ENCODE data around the gene ADAMTS8.

Gene ADAMTS8

DNA sequence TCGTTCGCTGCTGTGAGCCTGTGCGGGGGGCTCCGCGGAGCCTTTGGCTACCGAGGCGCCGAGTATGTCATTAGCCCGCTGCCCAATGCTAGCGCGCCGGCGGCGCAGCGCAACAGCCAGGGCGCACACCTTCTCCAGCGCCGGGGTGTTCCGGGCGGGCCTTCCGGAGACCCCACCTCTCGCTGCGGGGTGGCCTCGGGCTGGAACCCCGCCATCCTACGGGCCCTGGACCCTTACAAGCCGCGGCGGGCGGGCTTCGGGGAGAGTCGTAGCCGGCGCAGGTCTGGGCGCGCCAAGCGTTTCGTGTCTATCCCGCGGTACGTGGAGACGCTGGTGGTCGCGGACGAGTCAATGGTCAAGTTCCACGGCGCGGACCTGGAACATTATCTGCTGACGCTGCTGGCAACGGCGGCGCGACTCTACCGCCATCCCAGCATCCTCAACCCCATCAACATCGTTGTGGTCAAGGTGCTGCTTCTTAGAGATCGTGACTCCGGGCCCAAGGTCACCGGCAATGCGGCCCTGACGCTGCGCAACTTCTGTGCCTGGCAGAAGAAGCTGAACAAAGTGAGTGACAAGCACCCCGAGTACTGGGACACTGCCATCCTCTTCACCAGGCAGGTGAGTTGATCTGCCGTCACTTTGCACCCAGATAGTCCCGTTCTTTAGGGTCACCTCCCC lies 21.0 kb upstream of the ADAMTS8 start:
- TF ChIP-seq RAD21 (IDR thresholded peaks at IDR 0.05; ENCODE audit: low read depth) (no peak), ZBTB7A (IDR thresholded peaks at IDR 0.05; ENCODE audit: low read depth) (0 out of 2 replicates have a peak, but pooled peaks have one; percentile 16)

DNA sequence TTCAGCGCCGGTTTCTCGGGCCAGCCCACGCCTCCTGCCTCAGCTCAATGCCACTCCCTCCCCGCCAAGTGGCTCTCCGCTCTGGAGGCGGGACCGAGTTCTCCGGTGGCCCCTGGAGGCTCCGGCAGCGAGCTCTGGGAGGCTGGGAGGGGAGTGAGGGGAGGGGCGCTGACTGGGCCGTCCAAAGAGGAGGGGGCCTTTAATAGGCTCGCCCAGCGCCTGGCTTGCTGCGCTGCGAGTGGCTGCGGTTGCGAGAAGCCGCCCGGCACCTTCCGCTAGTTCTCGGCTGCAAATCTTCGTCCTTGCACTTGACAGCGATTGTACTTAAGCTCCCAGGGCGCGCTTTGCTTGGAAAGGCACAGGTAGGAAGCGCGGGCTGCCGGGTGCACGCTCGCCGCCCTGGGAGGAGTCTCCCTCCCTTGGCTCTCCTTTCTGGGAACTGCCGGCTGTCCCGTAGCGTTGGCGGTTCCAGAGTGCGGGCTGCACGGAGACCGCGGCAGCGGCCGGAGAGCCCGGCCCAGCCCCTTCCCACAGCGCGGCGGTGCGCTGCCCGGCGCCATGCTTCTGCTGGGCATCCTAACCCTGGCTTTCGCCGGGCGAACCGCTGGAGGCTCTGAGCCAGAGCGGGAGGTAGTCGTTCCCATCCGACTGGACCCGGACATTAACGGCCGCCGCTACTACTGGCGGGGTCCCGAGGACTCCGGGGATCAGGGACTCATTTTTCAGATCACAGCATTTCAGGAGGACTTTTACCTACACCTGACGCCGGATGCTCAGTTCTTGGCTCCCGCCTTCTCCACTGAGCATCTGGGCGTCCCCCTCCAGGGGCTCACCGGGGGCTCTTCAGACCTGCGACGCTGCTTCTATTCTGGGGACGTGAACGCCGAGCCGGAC lies 20.3 kb upstream of the ADAMTS8 start, which contains the start of gene ADAMTS15:
Gene ADAMTS15 (plus strand): TSS at position 230 of the 894 bp plus-strand sequence. CDS start 329 bp downstream, at position 559.
- peak; percentile 90 for TF ChIP-seq ZBTB7A (IDR thresholded peaks at IDR 0.05; ENCODE audit: low read depth)
- no peak for TF ChIP-seq CEBPB (IDR thresholded peaks at IDR 0.05)
- no peak for TF ChIP-seq FOXM1 (IDR thresholded peaks at IDR 0.05; ENCODE audit: borderline replicate concordance, low read depth)
- TF ChIP-seq, protein P1, sequence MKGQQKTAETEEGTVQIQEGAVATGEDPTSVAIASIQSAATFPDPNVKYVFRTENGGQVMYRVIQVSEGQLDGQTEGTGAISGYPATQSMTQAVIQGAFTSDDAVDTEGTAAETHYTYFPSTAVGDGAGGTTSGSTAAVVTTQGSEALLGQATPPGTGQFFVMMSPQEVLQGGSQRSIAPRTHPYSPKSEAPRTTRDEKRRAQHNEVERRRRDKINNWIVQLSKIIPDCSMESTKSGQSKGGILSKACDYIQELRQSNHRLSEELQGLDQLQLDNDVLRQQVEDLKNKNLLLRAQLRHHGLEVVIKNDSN (IDR thresholded peaks at IDR 0.05) = 0 out of 2 replicates have a peak, but pooled peaks have one; percentile 6
- peak; percentile 30; the same call in 1 of the 2 replicates for TF ChIP-seq TEAD4 (IDR thresholded peaks at IDR 0.05)
- TF ChIP-seq EGR1 (IDR thresholded peaks at IDR 0.05) = peak; percentile 28
- 0 out of 2 replicates have a peak, but pooled peaks have one; percentile 66 for TF ChIP-seq YY1 (IDR thresholded peaks at IDR 0.05; ENCODE audit: low read depth)
- TF ChIP-seq EP300 (IDR thresholded peaks at IDR 0.05; ENCODE audit: borderline replicate concordance) = no peak; the same call in 1 of the 2 replicates
- TF ChIP-seq RAD21 (IDR thresholded peaks at IDR 0.05; ENCODE audit: low read depth) = no peak
- peak; percentile 52; the same call in 1 of the 2 replicates for TF ChIP-seq NFIC (IDR thresholded peaks at IDR 0.05)
- TF ChIP-seq TAF1 (IDR thresholded peaks at IDR 0.05; ENCODE audit: low read depth) = peak; percentile 56
- TF ChIP-seq CREB1 (IDR thresholded peaks at IDR 0.05; ENCODE audit: low read depth) = no peak
- TF ChIP-seq TCF12 (IDR thresholded peaks at IDR 0.05; ENCODE audit: low read depth) = peak; percentile 71; the same call in 1 of the 2 replicates
- TF ChIP-seq, protein P2, sequence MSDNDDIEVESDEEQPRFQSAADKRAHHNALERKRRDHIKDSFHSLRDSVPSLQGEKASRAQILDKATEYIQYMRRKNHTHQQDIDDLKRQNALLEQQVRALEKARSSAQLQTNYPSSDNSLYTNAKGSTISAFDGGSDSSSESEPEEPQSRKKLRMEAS (IDR thresholded peaks at IDR 0.05) = peak; percentile 67
- TF ChIP-seq, protein P3, sequence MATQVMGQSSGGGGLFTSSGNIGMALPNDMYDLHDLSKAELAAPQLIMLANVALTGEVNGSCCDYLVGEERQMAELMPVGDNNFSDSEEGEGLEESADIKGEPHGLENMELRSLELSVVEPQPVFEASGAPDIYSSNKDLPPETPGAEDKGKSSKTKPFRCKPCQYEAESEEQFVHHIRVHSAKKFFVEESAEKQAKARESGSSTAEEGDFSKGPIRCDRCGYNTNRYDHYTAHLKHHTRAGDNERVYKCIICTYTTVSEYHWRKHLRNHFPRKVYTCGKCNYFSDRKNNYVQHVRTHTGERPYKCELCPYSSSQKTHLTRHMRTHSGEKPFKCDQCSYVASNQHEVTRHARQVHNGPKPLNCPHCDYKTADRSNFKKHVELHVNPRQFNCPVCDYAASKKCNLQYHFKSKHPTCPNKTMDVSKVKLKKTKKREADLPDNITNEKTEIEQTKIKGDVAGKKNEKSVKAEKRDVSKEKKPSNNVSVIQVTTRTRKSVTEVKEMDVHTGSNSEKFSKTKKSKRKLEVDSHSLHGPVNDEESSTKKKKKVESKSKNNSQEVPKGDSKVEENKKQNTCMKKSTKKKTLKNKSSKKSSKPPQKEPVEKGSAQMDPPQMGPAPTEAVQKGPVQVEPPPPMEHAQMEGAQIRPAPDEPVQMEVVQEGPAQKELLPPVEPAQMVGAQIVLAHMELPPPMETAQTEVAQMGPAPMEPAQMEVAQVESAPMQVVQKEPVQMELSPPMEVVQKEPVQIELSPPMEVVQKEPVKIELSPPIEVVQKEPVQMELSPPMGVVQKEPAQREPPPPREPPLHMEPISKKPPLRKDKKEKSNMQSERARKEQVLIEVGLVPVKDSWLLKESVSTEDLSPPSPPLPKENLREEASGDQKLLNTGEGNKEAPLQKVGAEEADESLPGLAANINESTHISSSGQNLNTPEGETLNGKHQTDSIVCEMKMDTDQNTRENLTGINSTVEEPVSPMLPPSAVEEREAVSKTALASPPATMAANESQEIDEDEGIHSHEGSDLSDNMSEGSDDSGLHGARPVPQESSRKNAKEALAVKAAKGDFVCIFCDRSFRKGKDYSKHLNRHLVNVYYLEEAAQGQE (IDR thresholded peaks at IDR 0.05; ENCODE audit: low read depth) = no peak

DNA sequence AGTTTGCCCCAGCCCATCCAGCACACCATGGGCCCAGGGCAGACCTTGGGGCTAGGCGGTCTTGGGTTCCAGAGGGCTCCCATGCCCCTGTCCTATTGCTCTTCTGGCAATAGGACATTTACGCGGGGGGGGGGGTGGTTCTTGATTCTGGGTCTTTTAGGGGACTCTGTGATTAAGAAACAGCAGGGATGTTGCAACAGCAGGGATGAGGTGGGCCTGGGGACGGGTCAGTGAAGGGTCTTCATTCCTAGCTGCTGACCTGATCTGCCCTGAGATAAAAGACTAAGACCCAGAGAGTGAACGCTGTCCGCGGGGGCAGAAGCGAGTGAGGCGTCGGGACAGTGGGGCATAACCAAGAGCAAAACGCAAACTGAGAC lies 19.6 kb upstream of the ADAMTS8 start:
- TF ChIP-seq CEBPB (IDR thresholded peaks at IDR 0.05) = peak; percentile 67
- TF ChIP-seq RAD21 (IDR thresholded peaks at IDR 0.05; ENCODE audit: low read depth) = no peak

DNA sequence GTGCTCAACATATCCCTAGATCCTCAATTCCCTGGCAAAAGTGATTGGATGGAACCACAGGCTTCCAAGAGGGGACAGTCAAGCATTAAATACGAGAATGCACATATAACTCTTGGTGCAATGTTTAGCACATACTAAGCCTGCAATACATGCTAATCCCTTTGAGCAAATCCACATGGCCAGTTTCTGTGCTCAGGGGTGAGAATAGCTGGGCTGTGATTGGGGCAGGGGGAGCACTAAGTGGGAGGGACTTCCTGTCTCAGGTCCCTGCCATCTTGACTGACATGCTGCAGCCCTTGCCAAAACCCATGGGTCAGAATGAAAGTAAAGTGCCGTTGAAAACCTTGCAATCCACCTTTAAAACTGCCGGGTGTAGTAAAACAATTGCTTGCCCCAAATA lies 17.4 kb upstream of the ADAMTS8 start:
- TF ChIP-seq, protein P2 (IDR thresholded peaks at IDR 0.05) = no peak
- TF ChIP-seq RAD21 (IDR thresholded peaks at IDR 0.05; ENCODE audit: low read depth) (no peak), TEAD4 (IDR thresholded peaks at IDR 0.05) (no peak), ZBTB7A (IDR thresholded peaks at IDR 0.05; ENCODE audit: low read depth) (no peak), TCF12 (IDR thresholded peaks at IDR 0.05; ENCODE audit: low read depth) (no peak), CEBPB (IDR thresholded peaks at IDR 0.05) (no peak), CREB1 (IDR thresholded peaks at IDR 0.05; ENCODE audit: low read depth) (no peak), TAF1 (IDR thresholded peaks at IDR 0.05; ENCODE audit: low read depth) (no peak), YY1 (IDR thresholded peaks at IDR 0.05; ENCODE audit: low read depth) (no peak), EP300 (IDR thresholded peaks at IDR 0.05; ENCODE audit: borderline replicate concordance) (no peak), EGR1 (IDR thresholded peaks at IDR 0.05) (no peak), NFIC (IDR thresholded peaks at IDR 0.05) (no peak), FOXM1 (IDR thresholded peaks at IDR 0.05; ENCODE audit: borderline replicate concordance, low read depth) (no peak)
- TF ChIP-seq, protein P1 (IDR thresholded peaks at IDR 0.05) = no peak
- TF ChIP-seq, protein P3 (IDR thresholded peaks at IDR 0.05; ENCODE audit: low read depth) = no peak

DNA sequence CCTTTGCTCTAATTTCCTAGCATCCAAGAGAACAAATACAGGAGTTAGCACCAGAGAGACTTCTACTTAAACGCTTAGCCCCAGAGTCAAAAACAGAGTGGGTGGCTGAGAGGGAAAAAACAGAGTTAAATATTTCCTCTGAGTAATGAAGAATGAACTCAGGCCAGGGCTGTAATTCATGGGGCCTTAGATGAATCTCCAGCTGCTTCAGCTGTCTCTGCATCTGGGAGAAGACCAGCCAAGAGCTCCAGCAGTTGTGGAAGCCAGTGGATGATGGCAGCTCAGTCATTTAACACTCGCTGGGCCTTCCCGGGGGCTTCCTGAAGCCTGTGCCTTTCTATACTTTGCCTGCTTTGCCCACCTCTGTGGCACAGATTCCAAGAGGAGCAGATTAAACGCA lies 14.3 kb upstream of the ADAMTS8 start:
- TF ChIP-seq TEAD4 (IDR thresholded peaks at IDR 0.05) (no peak), ZBTB7A (IDR thresholded peaks at IDR 0.05; ENCODE audit: low read depth) (no peak), EP300 (IDR thresholded peaks at IDR 0.05; ENCODE audit: borderline replicate concordance) (no peak), RAD21 (IDR thresholded peaks at IDR 0.05; ENCODE audit: low read depth) (no peak), FOXM1 (IDR thresholded peaks at IDR 0.05; ENCODE audit: borderline replicate concordance, low read depth) (no peak), YY1 (IDR thresholded peaks at IDR 0.05; ENCODE audit: low read depth) (no peak), TAF1 (IDR thresholded peaks at IDR 0.05; ENCODE audit: low read depth) (no peak), TCF12 (IDR thresholded peaks at IDR 0.05; ENCODE audit: low read depth) (no peak), NFIC (IDR thresholded peaks at IDR 0.05) (no peak), CREB1 (IDR thresholded peaks at IDR 0.05; ENCODE audit: low read depth) (no peak)
- TF ChIP-seq, protein P3 (IDR thresholded peaks at IDR 0.05; ENCODE audit: low read depth) = no peak
- TF ChIP-seq, protein P1 (IDR thresholded peaks at IDR 0.05) = no peak
- TF ChIP-seq, protein P2 (IDR thresholded peaks at IDR 0.05) = no peak

Data from Ishikawa (cell line).